ENCODE data around the gene AKAP12. TPM values are rescaled to one million over a fixed set of nuclear protein-coding genes. Genes with fewer than 3 reads are reported as not detected.
"Not testable (repeated sequence)": the region's sequence is repeated elsewhere in the genome, so short reads cannot be mapped to it uniquely, and the experiment has no call there.

Gene AKAP12
- total and polyA plus RNA-seq, 2 donors from 2014 or later, result 10.2 to 84.6 TPM

GRCh38 chr6:151379933-151380847 is 140.4 kb downstream of the AKAP12 start:
- no peak for DNase-seq
- no peak overlapping the region for H3K4me3 ChIP-seq (ENCODE audit: low read length in 3 of 3)
- H3K9me3 ChIP-seq (ENCODE audit: control insufficient read depth in 2 of 3, insufficient read depth in 1 of 3, low read length in 3 of 3), result no peaks in the 10 kb centered on the region
- H3K36me3 ChIP-seq (ENCODE audit: control insufficient read depth in 2 of 3, insufficient read depth in 3 of 3, low read length in 3 of 3), result no peaks in the 10 kb centered on the region
- H3K27me3 ChIP-seq (ENCODE audit: control insufficient read depth, insufficient read depth, low read length), result no peaks in the 10 kb centered on the region
- intact Hi-C loops (cut with DNase I), result no loop called here
- peak overlapping the region in 1 of 2 donors; percentile 41 for H3K27ac ChIP-seq (ENCODE audit: low read depth in 2 of 2, low read length in 2 of 2)
- H3K9ac ChIP-seq (ENCODE audit: low read length in 3 of 3), result no peak overlapping the region
- no peak for TF ChIP-seq CTCF (IDR thresholded peaks at IDR 0.05; ENCODE audit: borderline replicate concordance, extremely low read depth, insufficient read depth)
- FAIRE-seq, result no peak
- H3K4me1 ChIP-seq (ENCODE audit: control insufficient read depth in 2 of 3, insufficient read depth in 2 of 3, low read depth in 1 of 3, low read length in 3 of 3), result peaks cover 0 to 3% (median 0%) of the 10 kb centered on the region in 3 donors

GRCh38 chr6:151380848-151381205 is 141.1 kb downstream of the AKAP12 start:
- no peaks in the 10 kb centered on the region for H3K27me3 ChIP-seq (ENCODE audit: control insufficient read depth, insufficient read depth, low read length)
- H3K9me3 ChIP-seq (ENCODE audit: control insufficient read depth in 2 of 3, insufficient read depth in 1 of 3, low read length in 3 of 3), result no peaks in the 10 kb centered on the region
- no peak overlapping the region for H3K27ac ChIP-seq (ENCODE audit: low read depth in 2 of 2, low read length in 2 of 2)
- H3K4me1 ChIP-seq (ENCODE audit: control insufficient read depth in 2 of 3, insufficient read depth in 2 of 3, low read depth in 1 of 3, low read length in 3 of 3), result peaks cover 0 to 6% (median 0%) of the 10 kb centered on the region in 3 donors
- FAIRE-seq (no peak), DNase-seq (no peak)
- no peaks in the 10 kb centered on the region for H3K36me3 ChIP-seq (ENCODE audit: control insufficient read depth in 2 of 3, insufficient read depth in 3 of 3, low read length in 3 of 3)
- H3K4me3 ChIP-seq (ENCODE audit: low read length in 3 of 3), result no peak overlapping the region
- no peak overlapping the region for H3K9ac ChIP-seq (ENCODE audit: low read length in 3 of 3)
- intact Hi-C loops (cut with DNase I), result no loop called here
- no peak for TF ChIP-seq CTCF (IDR thresholded peaks at IDR 0.05; ENCODE audit: borderline replicate concordance, extremely low read depth, insufficient read depth)

- Histone ChIP-seq H3K4me1 (ENCODE audit: control insufficient read depth in 2 of 3, insufficient read depth in 2 of 3, low read depth in 1 of 3, low read length in 3 of 3) (peaks cover 0 to 6% (median 0%) of the 10 kb centered on the region in 3 donors), H3K27ac (ENCODE audit: low read depth in 2 of 2, low read length in 2 of 2) (no peak overlapping the region)
- FAIRE-seq, result no peak
Measured at GRCh38 chr6:151381722-151382121, 142.0 kb downstream of the AKAP12 start.

GRCh38 chr6:151382631-151383030 is 142.9 kb downstream of the AKAP12 start:
- intact Hi-C loops (cut with DNase I); FAIRE-seq; H3K27ac ChIP-seq (ENCODE audit: low read depth in 2 of 2, low read length in 2 of 2); H3K9ac ChIP-seq (ENCODE audit: low read length in 3 of 3); H3K4me3 ChIP-seq (ENCODE audit: low read length in 3 of 3); H3K9me3 ChIP-seq (ENCODE audit: control insufficient read depth in 2 of 3, insufficient read depth in 1 of 3, low read length in 3 of 3); H3K36me3 ChIP-seq (ENCODE audit: control insufficient read depth in 2 of 3, insufficient read depth in 3 of 3, low read length in 3 of 3); H3K27me3 ChIP-seq (ENCODE audit: control insufficient read depth, insufficient read depth, low read length); H3K4me1 ChIP-seq (ENCODE audit: control insufficient read depth in 2 of 3, insufficient read depth in 2 of 3, low read depth in 1 of 3, low read length in 3 of 3); DNase-seq: not testable (repeated sequence)

More at GRCh38 chr6:151381722-151382121, 142.0 kb downstream of the AKAP12 start:
- Histone ChIP-seq H3K9ac (ENCODE audit: low read length in 3 of 3) (no peak overlapping the region), H3K4me3 (ENCODE audit: low read length in 3 of 3) (no peak overlapping the region), H3K27me3 (ENCODE audit: control insufficient read depth, insufficient read depth, low read length) (no peaks in the 10 kb centered on the region), H3K9me3 (ENCODE audit: control insufficient read depth in 2 of 3, insufficient read depth in 1 of 3, low read length in 3 of 3) (no peaks in the 10 kb centered on the region), H3K36me3 (ENCODE audit: control insufficient read depth in 2 of 3, insufficient read depth in 3 of 3, low read length in 3 of 3) (no peaks in the 10 kb centered on the region)
- intact Hi-C loops (cut with DNase I), result no loop called here
- no peak for DNase-seq
- no peak for TF ChIP-seq CTCF (IDR thresholded peaks at IDR 0.05; ENCODE audit: borderline replicate concordance, extremely low read depth, insufficient read depth)

All from kidney (tissue), 14 donors.